ENCODE measurements around the gene CGN. TPM values are rescaled to one million over a fixed set of nuclear protein-coding genes. Genes with fewer than 3 reads are reported as not detected.

CGN gene
- total RNA-seq, 1 donor from 2014 or later: 2.0 TPM

- H3K36me3 Mint-ChIP-seq (ENCODE audit: unreplicated experiment): no peaks in the 10 kb centered on the region
- no peaks in the 10 kb centered on the region for H3K27me3 Mint-ChIP-seq (ENCODE audit: unreplicated experiment)
Observed at GRCh38 chr1:151474745-151475144, 36.4 kb upstream of the CGN start.

GRCh38 chr1:151475175-151475574 lies 36.0 kb upstream of the CGN start:
- Mint-ChIP-seq H3K4me3 (ENCODE audit: unreplicated experiment) (no peak overlapping the region), H3K27me3 (ENCODE audit: unreplicated experiment) (no peaks in the 10 kb centered on the region), H3K27ac (ENCODE audit: unreplicated experiment) (no peak overlapping the region), H3K9me3 (ENCODE audit: unreplicated experiment) (no peaks in the 10 kb centered on the region), H3K4me1 (ENCODE audit: low read depth, unreplicated experiment) (no peaks in the 10 kb centered on the region), H3K36me3 (ENCODE audit: unreplicated experiment) (no peaks in the 10 kb centered on the region)
- TF ChIP-seq, protein P1, sequence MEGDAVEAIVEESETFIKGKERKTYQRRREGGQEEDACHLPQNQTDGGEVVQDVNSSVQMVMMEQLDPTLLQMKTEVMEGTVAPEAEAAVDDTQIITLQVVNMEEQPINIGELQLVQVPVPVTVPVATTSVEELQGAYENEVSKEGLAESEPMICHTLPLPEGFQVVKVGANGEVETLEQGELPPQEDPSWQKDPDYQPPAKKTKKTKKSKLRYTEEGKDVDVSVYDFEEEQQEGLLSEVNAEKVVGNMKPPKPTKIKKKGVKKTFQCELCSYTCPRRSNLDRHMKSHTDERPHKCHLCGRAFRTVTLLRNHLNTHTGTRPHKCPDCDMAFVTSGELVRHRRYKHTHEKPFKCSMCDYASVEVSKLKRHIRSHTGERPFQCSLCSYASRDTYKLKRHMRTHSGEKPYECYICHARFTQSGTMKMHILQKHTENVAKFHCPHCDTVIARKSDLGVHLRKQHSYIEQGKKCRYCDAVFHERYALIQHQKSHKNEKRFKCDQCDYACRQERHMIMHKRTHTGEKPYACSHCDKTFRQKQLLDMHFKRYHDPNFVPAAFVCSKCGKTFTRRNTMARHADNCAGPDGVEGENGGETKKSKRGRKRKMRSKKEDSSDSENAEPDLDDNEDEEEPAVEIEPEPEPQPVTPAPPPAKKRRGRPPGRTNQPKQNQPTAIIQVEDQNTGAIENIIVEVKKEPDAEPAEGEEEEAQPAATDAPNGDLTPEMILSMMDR (IDR thresholded peaks at IDR 0.05; ENCODE audit: partially characterized antibody, unreplicated experiment): no peak
- no peak for DNase-seq

More at GRCh38 chr1:151474745-151475144, 36.4 kb upstream of the CGN start:
- TF ChIP-seq, protein P1 (IDR thresholded peaks at IDR 0.05; ENCODE audit: partially characterized antibody, unreplicated experiment): no peak
- no peak overlapping the region for H3K4me3 Mint-ChIP-seq (ENCODE audit: unreplicated experiment)
- H3K9me3 Mint-ChIP-seq (ENCODE audit: unreplicated experiment): no peaks in the 10 kb centered on the region
- no peak overlapping the region for H3K27ac Mint-ChIP-seq (ENCODE audit: unreplicated experiment)
- no peak for DNase-seq
- no peaks in the 10 kb centered on the region for H3K4me1 Mint-ChIP-seq (ENCODE audit: low read depth, unreplicated experiment)

DNA sequence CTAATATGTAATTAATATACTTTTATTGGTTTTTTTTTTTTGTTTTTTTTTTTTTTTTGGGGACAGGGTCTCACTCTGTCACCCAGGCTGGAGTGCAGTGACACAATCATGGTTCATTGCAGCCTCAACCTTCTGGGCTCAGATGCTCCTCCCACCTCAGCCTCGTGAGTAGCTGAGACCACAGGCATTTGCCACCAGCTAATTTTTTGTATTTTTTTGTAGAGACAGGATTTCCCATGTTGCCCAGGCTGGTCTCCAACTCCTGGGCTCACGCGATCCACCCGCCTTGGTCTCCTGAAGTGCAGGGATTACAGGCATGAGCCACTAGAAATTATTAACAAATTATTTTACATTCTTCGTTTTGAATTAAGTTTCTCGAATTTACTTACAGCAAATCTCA lies 35.1 kb upstream of the CGN start:
- H3K27me3 Mint-ChIP-seq (ENCODE audit: unreplicated experiment): no peaks in the 10 kb centered on the region
- TF ChIP-seq, protein P1 (IDR thresholded peaks at IDR 0.05; ENCODE audit: partially characterized antibody, unreplicated experiment): no peak
- H3K4me1 Mint-ChIP-seq (ENCODE audit: low read depth, unreplicated experiment): no peaks in the 10 kb centered on the region
- H3K27ac Mint-ChIP-seq (ENCODE audit: unreplicated experiment): no peak overlapping the region
- no peaks in the 10 kb centered on the region for H3K9me3 Mint-ChIP-seq (ENCODE audit: unreplicated experiment)
- DNase-seq: no peak
- H3K36me3 Mint-ChIP-seq (ENCODE audit: unreplicated experiment): peaks cover 4% of the 10 kb centered on the region
- H3K4me3 Mint-ChIP-seq (ENCODE audit: unreplicated experiment): no peak overlapping the region

GRCh38 chr1:151477066-151477465 lies 34.1 kb upstream of the CGN start:
- Mint-ChIP-seq H3K4me1 (ENCODE audit: low read depth, unreplicated experiment) (no peaks in the 10 kb centered on the region), H3K27ac (ENCODE audit: unreplicated experiment) (no peak overlapping the region), H3K27me3 (ENCODE audit: unreplicated experiment) (no peaks in the 10 kb centered on the region), H3K4me3 (ENCODE audit: unreplicated experiment) (no peak overlapping the region), H3K36me3 (ENCODE audit: unreplicated experiment) (peaks cover 4% of the 10 kb centered on the region), H3K9me3 (ENCODE audit: unreplicated experiment) (peaks cover 2% of the 10 kb centered on the region)
- DNase-seq: no peak
- TF ChIP-seq, protein P1 (IDR thresholded peaks at IDR 0.05; ENCODE audit: partially characterized antibody, unreplicated experiment): no peak

- Mint-ChIP-seq H3K4me3 (ENCODE audit: unreplicated experiment) (no peak overlapping the region), H3K27me3 (ENCODE audit: unreplicated experiment) (no peaks in the 10 kb centered on the region), H3K36me3 (ENCODE audit: unreplicated experiment) (peaks cover 4% of the 10 kb centered on the region), H3K4me1 (ENCODE audit: low read depth, unreplicated experiment) (no peaks in the 10 kb centered on the region), H3K27ac (ENCODE audit: unreplicated experiment) (no peak overlapping the region), H3K9me3 (ENCODE audit: unreplicated experiment) (peaks cover 2% of the 10 kb centered on the region)
- DNase-seq: no peak
- TF ChIP-seq, protein P1 (IDR thresholded peaks at IDR 0.05; ENCODE audit: partially characterized antibody, unreplicated experiment): no peak
Observed at GRCh38 chr1:151478140-151478812, 32.9 kb upstream of the CGN start.
